ENCODE data around the gene E2F4.

Gene E2F4

GRCh38 chr16:67238278-67238575 is 46.3 kb downstream of the E2F4 start:
- no peaks in the 10 kb centered on the region for H3K9me3 Mint-ChIP-seq
- no peak overlapping the region for H3K4me3 Mint-ChIP-seq
- H3K27me3 Mint-ChIP-seq = no peaks in the 10 kb centered on the region
- H3K27ac Mint-ChIP-seq = no peak overlapping the region
- CTCF ChIA-PET = interaction anchor here (2.2 kb wide), 1 partner anchor 11 kb away, joined by 6 read pairs; the partner anchor contains the start of gene TMEM208
- H3K4me1 Mint-ChIP-seq = peaks cover 18% of the 10 kb centered on the region
- no peak for DNase-seq
- peaks cover 30% of the 10 kb centered on the region for H3K36me3 Mint-ChIP-seq

- Mint-ChIP-seq H3K4me3 (no peak overlapping the region), H3K27me3 (no peaks in the 10 kb centered on the region), H3K27ac (peak overlapping the region; percentile 7), H3K9me3 (no peaks in the 10 kb centered on the region), H3K4me1 (peaks cover 25% of the 10 kb centered on the region), H3K36me3 (peaks cover 25% of the 10 kb centered on the region)
- CTCF ChIA-PET = interaction anchor here (2.2 kb wide), 1 partner anchor 12 kb away, joined by 6 read pairs; the partner anchor contains the start of gene TMEM208
- DNase-seq = peak; percentile 3
These were observed 47.0 kb downstream of the E2F4 start for GRCh38 chr16:67238806-67239470.

GRCh38 chr16:67240506-67240905 is 48.6 kb downstream of the E2F4 start:
- Mint-ChIP-seq H3K4me3 (no peak overlapping the region), H3K9me3 (no peaks in the 10 kb centered on the region), H3K27me3 (no peaks in the 10 kb centered on the region), H3K27ac (no peak overlapping the region), H3K36me3 (peaks cover 23% of the 10 kb centered on the region), H3K4me1 (peaks cover 41% of the 10 kb centered on the region)
- CTCF ChIA-PET = no interaction called here
- no peak for DNase-seq

- peaks cover 41% of the 10 kb centered on the region for H3K4me1 Mint-ChIP-seq
- H3K4me3 Mint-ChIP-seq = no peak overlapping the region
- CTCF ChIA-PET = no interaction called here
- H3K27me3 Mint-ChIP-seq = no peaks in the 10 kb centered on the region
- H3K27ac Mint-ChIP-seq = no peak overlapping the region
- DNase-seq = no peak
- no peaks in the 10 kb centered on the region for H3K9me3 Mint-ChIP-seq
- peaks cover 20% of the 10 kb centered on the region for H3K36me3 Mint-ChIP-seq
These were observed 49.3 kb downstream of the E2F4 start for GRCh38 chr16:67241008-67241900.

- CTCF ChIA-PET = interaction anchor here (1.0 to 6.4 kb wide), 2 partner anchors 15 to 281 kb away, joined by 3 to 34 read pairs; partner anchors contain the start of genes CES3 and TMEM208
- peaks cover 43% of the 10 kb centered on the region for H3K4me1 Mint-ChIP-seq
- DNase-seq = peak; percentile 14
- no peaks in the 10 kb centered on the region for H3K27me3 Mint-ChIP-seq
- no peak overlapping the region for H3K27ac Mint-ChIP-seq
- H3K4me3 Mint-ChIP-seq = no peak overlapping the region
- H3K36me3 Mint-ChIP-seq = peaks cover 13% of the 10 kb centered on the region
- H3K9me3 Mint-ChIP-seq = no peaks in the 10 kb centered on the region
These were observed 50.3 kb downstream of the E2F4 start for GRCh38 chr16:67242138-67242730.

- H3K4me3 Mint-ChIP-seq = no peak overlapping the region
- peaks cover 12% of the 10 kb centered on the region for H3K27me3 Mint-ChIP-seq
- CTCF ChIA-PET = interaction anchor here (1.2 to 6.4 kb wide), 2 partner anchors 16 to 283 kb away, joined by 3 to 34 read pairs; partner anchors contain the start of genes CES3 and TMEM208
- peak; percentile 3 for DNase-seq
- H3K36me3 Mint-ChIP-seq = peaks cover 9% of the 10 kb centered on the region
- H3K27ac Mint-ChIP-seq = peak overlapping the region; percentile 96
- peaks cover 52% of the 10 kb centered on the region for H3K4me1 Mint-ChIP-seq
- H3K9me3 Mint-ChIP-seq = no peaks in the 10 kb centered on the region
These were observed 51.5 kb downstream of the E2F4 start for GRCh38 chr16:67243481-67243880.

GRCh38 chr16:67244387-67245185 is 52.6 kb downstream of the E2F4 start:
- Mint-ChIP-seq H3K36me3 (peaks cover 8% of the 10 kb centered on the region), H3K27ac (peak overlapping the region; percentile 96), H3K4me3 (peak overlapping the region; percentile 77), H3K27me3 (peaks cover 23% of the 10 kb centered on the region), H3K9me3 (no peaks in the 10 kb centered on the region), H3K4me1 (peaks cover 58% of the 10 kb centered on the region)
- CTCF ChIA-PET = interaction anchor here (0.6 to 6.4 kb wide), 8 partner anchors 14 to 284 kb away, joined by 3 to 34 read pairs (median 3); partner anchors contain the start of genes CES3, EXOC3L1, TMEM208 and ZDHHC1
- DNase-seq = peak; percentile 84

GRCh38 chr16:67245186-67245585 is 53.2 kb downstream of the E2F4 start:
- Mint-ChIP-seq H3K36me3 (peaks cover 5% of the 10 kb centered on the region), H3K27me3 (peaks cover 29% of the 10 kb centered on the region), H3K27ac (peak overlapping the region; percentile 96), H3K9me3 (no peaks in the 10 kb centered on the region), H3K4me3 (peak overlapping the region; percentile 77), H3K4me1 (peaks cover 61% of the 10 kb centered on the region)
- CTCF ChIA-PET = interaction anchor here (0.6 to 6.4 kb wide), 5 partner anchors 14 to 215 kb away, joined by 3 to 34 read pairs (median 3); partner anchors contain the start of genes TMEM208 and ZDHHC1
- no peak for DNase-seq

GRCh38 chr16:67245674-67246080 is 53.7 kb downstream of the E2F4 start:
- peaks cover 5% of the 10 kb centered on the region for H3K36me3 Mint-ChIP-seq
- CTCF ChIA-PET = interaction anchor here (0.8 to 6.4 kb wide), 5 partner anchors 15 to 216 kb away, joined by 3 to 34 read pairs (median 3); partner anchors contain the start of genes TMEM208 and ZDHHC1
- DNase-seq = no peak
- H3K9me3 Mint-ChIP-seq = no peaks in the 10 kb centered on the region
- peak overlapping the region; percentile 77 for H3K4me3 Mint-ChIP-seq
- no peak overlapping the region for H3K27ac Mint-ChIP-seq
- H3K27me3 Mint-ChIP-seq = peaks cover 32% of the 10 kb centered on the region
- peaks cover 62% of the 10 kb centered on the region for H3K4me1 Mint-ChIP-seq

GRCh38 chr16:67246081-67246755 is 54.3 kb downstream of the E2F4 start:
- peaks cover 61% of the 10 kb centered on the region for H3K4me1 Mint-ChIP-seq
- H3K27ac Mint-ChIP-seq = peak overlapping the region; percentile 86
- peaks cover 32% of the 10 kb centered on the region for H3K27me3 Mint-ChIP-seq
- CTCF ChIA-PET = interaction anchor here (0.6 to 6.4 kb wide), 5 partner anchors 14 to 292 kb away, joined by 3 to 34 read pairs (median 3); partner anchors contain the start of gene TMEM208
- no peaks in the 10 kb centered on the region for H3K9me3 Mint-ChIP-seq
- H3K4me3 Mint-ChIP-seq = peak overlapping the region; percentile 77
- DNase-seq = peak; percentile 71
- peaks cover 5% of the 10 kb centered on the region for H3K36me3 Mint-ChIP-seq

- Mint-ChIP-seq H3K4me1 (peaks cover 57% of the 10 kb centered on the region), H3K27ac (peak overlapping the region; percentile 86), H3K36me3 (peaks cover 3% of the 10 kb centered on the region), H3K4me3 (peak overlapping the region; percentile 77), H3K27me3 (peaks cover 32% of the 10 kb centered on the region), H3K9me3 (no peaks in the 10 kb centered on the region)
- CTCF ChIA-PET = interaction anchor here (0.6 to 6.4 kb wide), 6 partner anchors 14 to 293 kb away, joined by 3 to 34 read pairs (median 4); partner anchors contain the start of gene TMEM208
- peak; percentile 72 for DNase-seq
These were observed 54.8 kb downstream of the E2F4 start for GRCh38 chr16:67246756-67247191.

- DNase-seq = peak; percentile 99
- Mint-ChIP-seq H3K4me1 (peaks cover 55% of the 10 kb centered on the region), H3K27me3 (peaks cover 36% of the 10 kb centered on the region), H3K36me3 (peaks cover 2% of the 10 kb centered on the region), H3K27ac (peak within 1 kb of the TSS; percentile 86), H3K4me3 (peak within 1 kb of the TSS; percentile 77), H3K9me3 (no peaks in the 10 kb centered on the region)
- CTCF ChIA-PET = interaction anchor here (1.2 to 6.4 kb wide), 7 partner anchors 13 to 234 kb away, joined by 3 to 34 read pairs (median 6); partner anchors contain the start of gene TMEM208
These were observed 55.5 kb downstream of the E2F4 start, which contains the start of gene FHOD1 for GRCh38 chr16:67247192-67248072. Gene FHOD1, minus strand, starts transcription at chr16:67247481. Its CDS starts 71 bp downstream, at chr16:67247410.

All from activated naive CD4-positive, alpha-beta T cell treated with anti-CD3 and anti-CD28 coated beads, Interleukin-2, amount 10 ng/mL, durations not matched to agents 7 days and 5 days (primary cell).